Measurements from ENCODE around the gene GOLGA8J. TPM values are rescaled to one million over a fixed set of nuclear protein-coding genes. Genes with fewer than 3 reads are reported as not detected.

GOLGA8J gene
- total RNA-seq, 2 donors from 2014 or later: 0.40 TPM; not detected in 1

GRCh38 chr15:30036036-30036703 is 46.6 kb upstream of the GOLGA8J start:
- Mint-ChIP-seq H3K27ac (no peak overlapping the region), H3K4me3 (no peak overlapping the region), H3K9me3 (no peaks in the 10 kb centered on the region), H3K27me3 (ENCODE audit: insufficient read depth) (no peaks in the 10 kb centered on the region), H3K4me1 (no peaks in the 10 kb centered on the region), H3K36me3 (ENCODE audit: low read depth) (no peaks in the 10 kb centered on the region)
- no peaks in the 10 kb centered on the region for H3K9me3 ChIP-seq (ENCODE audit: control insufficient read depth, low read length)
- no peaks in the 10 kb centered on the region for H3K4me1 ChIP-seq (ENCODE audit: control insufficient read depth, insufficient read depth, low read length)
- H3K27me3 ChIP-seq (ENCODE audit: control insufficient read depth, insufficient read depth, low read length, poor library complexity, severe bottlenecking): no peaks in the 10 kb centered on the region
- no peak for TF ChIP-seq CTCF (conservative IDR thresholded peaks at IDR 0.05)
- H3K27ac ChIP-seq (ENCODE audit: low read depth, low read length): no peak overlapping the region
- 92 to 93% methylated on average over 4 to 6 of the region's 6 CpGs for WGBS, 2 experiments (ENCODE audit: insufficient coverage in 1 of 2, insufficient read length in 1 of 2)
- H3K36me3 ChIP-seq (ENCODE audit: control insufficient read depth, insufficient read depth, low read length): no peaks in the 10 kb centered on the region
- DNase-seq: no peak
- no peak overlapping the region for H3K4me3 ChIP-seq (ENCODE audit: low read length)
- no peak overlapping the region for H3K9ac ChIP-seq (ENCODE audit: extremely low read depth, low read length, poor library complexity, severe bottlenecking)

- no peaks in the 10 kb centered on the region for H3K36me3 Mint-ChIP-seq (ENCODE audit: low read depth)
These were observed 43.9 kb upstream of the GOLGA8J start for GRCh38 chr15:30038667-30039523.

DNA sequence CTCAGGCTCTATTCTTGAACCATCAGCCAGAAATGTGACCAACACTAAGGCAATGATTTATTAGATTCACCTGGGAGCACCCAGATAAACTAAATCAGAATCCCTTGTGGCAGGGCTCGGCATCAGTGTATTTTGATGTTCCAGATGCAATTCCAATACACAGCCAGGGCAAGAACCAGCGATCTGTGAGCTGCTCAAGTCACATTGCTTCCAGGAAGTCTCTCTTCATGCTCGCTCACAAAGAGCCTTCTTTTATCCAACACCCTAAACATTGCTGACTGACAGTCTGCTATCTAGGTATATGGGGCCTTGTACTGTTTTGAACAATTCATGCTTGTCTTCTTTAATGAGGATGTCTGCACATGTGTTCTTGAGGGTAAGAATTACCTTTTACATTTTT is 40.9 kb upstream of the GOLGA8J start:
- no peak overlapping the region for H3K27ac ChIP-seq (ENCODE audit: low read depth, low read length)
- WGBS, 2 experiments (ENCODE audit: insufficient coverage in 1 of 2, insufficient read length in 1 of 2): 84 to 95% methylated on average over 2 to 3 of the region's 3 CpGs

More at GRCh38 chr15:30038667-30039523, 43.9 kb upstream of the GOLGA8J start:
- Histone ChIP-seq H3K27ac (ENCODE audit: low read depth, low read length) (no peak overlapping the region), H3K4me1 (ENCODE audit: control insufficient read depth, insufficient read depth, low read length) (peaks cover 6% of the 10 kb centered on the region), H3K4me3 (ENCODE audit: low read length) (no peak overlapping the region), H3K9me3 (ENCODE audit: control insufficient read depth, low read length) (no peaks in the 10 kb centered on the region), H3K9ac (ENCODE audit: extremely low read depth, low read length, poor library complexity, severe bottlenecking) (no peak overlapping the region), H3K36me3 (ENCODE audit: control insufficient read depth, insufficient read depth, low read length) (no peaks in the 10 kb centered on the region), H3K27me3 (ENCODE audit: control insufficient read depth, insufficient read depth, low read length, poor library complexity, severe bottlenecking) (no peaks in the 10 kb centered on the region)
- no peak for DNase-seq
- Mint-ChIP-seq H3K4me1 (no peaks in the 10 kb centered on the region), H3K4me3 (no peak overlapping the region), H3K27ac (no peak overlapping the region), H3K27me3 (ENCODE audit: insufficient read depth) (no peaks in the 10 kb centered on the region), H3K9me3 (no peaks in the 10 kb centered on the region)
- 91 to 95% methylated on average over 4 to 5 of the region's 5 CpGs for WGBS, 2 experiments (ENCODE audit: insufficient coverage in 1 of 2, insufficient read length in 1 of 2)
- no peak for TF ChIP-seq CTCF (conservative IDR thresholded peaks at IDR 0.05)

More for the DNA sequence above, 40.9 kb upstream of the GOLGA8J start:
- H3K27ac Mint-ChIP-seq: no peak overlapping the region
- DNase-seq: no peak
- no peaks in the 10 kb centered on the region for H3K9me3 Mint-ChIP-seq
- Histone ChIP-seq H3K9ac (ENCODE audit: extremely low read depth, low read length, poor library complexity, severe bottlenecking) (no peak overlapping the region), H3K36me3 (ENCODE audit: control insufficient read depth, insufficient read depth, low read length) (no peaks in the 10 kb centered on the region), H3K4me3 (ENCODE audit: low read length) (no peak overlapping the region), H3K4me1 (ENCODE audit: control insufficient read depth, insufficient read depth, low read length) (peaks cover 6% of the 10 kb centered on the region), H3K27me3 (ENCODE audit: control insufficient read depth, insufficient read depth, low read length, poor library complexity, severe bottlenecking) (no peaks in the 10 kb centered on the region), H3K9me3 (ENCODE audit: control insufficient read depth, low read length) (no peaks in the 10 kb centered on the region)
- H3K27me3 Mint-ChIP-seq (ENCODE audit: insufficient read depth): no peaks in the 10 kb centered on the region
- no peak overlapping the region for H3K4me3 Mint-ChIP-seq
- no peaks in the 10 kb centered on the region for H3K36me3 Mint-ChIP-seq (ENCODE audit: low read depth)
- no peak for TF ChIP-seq CTCF (conservative IDR thresholded peaks at IDR 0.05)
- peaks cover 5% of the 10 kb centered on the region for H3K4me1 Mint-ChIP-seq

All from endodermal cell (in vitro differentiated cells).